ENCODE data around the gene EXOSC2.

The EXOSC2 gene

DNA sequence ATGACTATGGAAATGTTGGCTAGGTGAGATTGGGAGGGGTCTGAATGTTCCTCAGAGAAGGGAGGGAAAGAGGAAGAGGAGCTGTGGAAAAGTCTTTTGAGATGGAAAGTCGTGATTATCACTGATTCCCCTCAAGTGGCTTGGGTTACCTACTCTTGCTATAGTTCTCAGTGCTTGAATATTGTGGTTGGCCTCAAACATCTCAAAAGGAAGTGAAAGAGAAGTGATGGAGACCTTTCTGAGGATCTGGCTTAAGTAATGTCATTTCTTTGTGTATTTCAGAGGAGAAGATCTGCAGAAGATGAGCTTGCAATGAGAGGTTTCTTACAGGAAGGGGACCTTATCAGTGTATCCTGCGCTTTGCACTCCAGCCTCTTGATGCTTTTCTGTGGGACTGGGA, 5.5 kb downstream of the EXOSC2 start:
- DNase-seq, result no peak

GRCh38 chr9:130701059-130702022, 7.8 kb downstream of the EXOSC2 start:
- DNase-seq, result peak; percentile 62

DNA sequence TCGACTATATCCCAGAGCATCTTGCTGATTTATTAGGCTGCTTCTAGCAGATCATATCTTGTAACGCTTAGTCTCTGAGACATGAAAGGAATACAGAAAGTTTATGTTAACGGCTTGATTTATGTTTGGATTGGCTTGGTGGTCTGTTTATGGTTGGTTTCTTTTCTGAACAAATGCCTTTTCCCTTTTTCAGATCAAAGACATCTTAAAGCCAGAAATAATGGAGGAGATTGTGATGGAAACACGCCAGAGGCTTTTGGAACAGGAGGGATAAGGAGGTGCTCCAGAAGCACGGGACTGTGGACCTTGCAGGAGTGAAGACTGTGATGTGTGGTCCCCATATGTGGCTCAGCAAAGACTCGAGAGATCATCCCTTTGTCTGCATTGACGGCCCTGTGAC, 9.9 kb downstream of the EXOSC2 start:
- no peak for DNase-seq

DNA sequence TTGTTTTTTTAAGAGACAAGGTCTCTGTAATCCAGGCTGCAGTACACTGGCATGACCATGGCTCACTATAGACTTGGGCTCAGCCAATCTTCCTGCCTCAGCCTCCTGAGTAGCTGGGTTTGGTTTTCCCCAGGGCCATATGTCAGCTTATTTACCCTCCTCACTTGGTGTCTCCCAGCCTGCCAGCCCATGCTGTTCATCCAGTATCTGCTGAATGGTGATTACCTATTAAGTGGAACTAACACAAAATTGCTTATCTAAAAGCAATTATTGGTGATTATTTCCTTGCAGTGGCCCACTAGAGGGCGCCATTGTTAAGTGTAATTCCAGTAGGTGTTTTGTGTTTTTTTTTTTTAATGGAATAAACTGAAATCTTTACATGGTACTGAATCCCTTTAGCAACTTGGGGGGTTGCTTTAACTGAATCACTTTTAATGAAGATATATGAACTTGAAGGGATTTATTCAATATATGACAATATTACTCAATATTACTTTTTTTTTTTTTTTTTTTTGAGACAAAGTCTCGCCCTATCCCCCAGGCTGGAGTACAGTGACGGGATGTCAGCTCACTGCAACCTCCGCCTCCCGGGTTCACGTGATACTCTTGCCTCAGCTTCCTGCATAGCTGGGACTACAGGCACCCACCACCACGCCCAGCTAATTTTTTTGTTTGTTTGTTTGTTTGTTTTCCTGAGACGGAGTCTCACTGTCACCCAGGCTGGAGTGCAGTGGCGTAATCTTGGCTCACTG, 13.8 kb downstream of the EXOSC2 start:
- DNase-seq, result peak; percentile 79

GRCh38 chr9:130710822-130711352, 17.3 kb downstream of the EXOSC2 start:
- no peak for DNase-seq

DNA sequence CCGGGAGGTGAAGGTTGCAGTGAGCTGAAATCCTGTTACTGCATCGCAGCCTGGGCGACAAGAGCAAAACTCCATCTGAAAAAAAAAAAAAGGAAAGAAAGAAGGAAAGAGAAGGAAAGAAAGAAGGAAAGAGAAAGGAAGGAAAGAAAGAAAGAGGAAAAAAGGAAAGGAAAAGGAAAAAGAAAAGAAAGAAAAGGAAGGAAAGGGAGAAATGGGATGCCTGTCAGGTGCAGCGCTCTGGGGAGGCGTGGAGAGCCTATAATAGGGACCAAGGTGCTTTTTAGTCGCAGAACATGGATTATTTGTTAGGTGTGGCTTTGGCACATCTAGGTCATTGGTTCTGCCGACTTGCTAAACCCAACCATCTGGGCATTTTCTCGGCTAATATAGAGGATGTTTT, 17.9 kb downstream of the EXOSC2 start:
- DNase-seq, result peak; percentile 58

GRCh38 chr9:130712564-130713285, 19.1 kb downstream of the EXOSC2 start:
- DNase-seq, result peak; percentile 99

DNA sequence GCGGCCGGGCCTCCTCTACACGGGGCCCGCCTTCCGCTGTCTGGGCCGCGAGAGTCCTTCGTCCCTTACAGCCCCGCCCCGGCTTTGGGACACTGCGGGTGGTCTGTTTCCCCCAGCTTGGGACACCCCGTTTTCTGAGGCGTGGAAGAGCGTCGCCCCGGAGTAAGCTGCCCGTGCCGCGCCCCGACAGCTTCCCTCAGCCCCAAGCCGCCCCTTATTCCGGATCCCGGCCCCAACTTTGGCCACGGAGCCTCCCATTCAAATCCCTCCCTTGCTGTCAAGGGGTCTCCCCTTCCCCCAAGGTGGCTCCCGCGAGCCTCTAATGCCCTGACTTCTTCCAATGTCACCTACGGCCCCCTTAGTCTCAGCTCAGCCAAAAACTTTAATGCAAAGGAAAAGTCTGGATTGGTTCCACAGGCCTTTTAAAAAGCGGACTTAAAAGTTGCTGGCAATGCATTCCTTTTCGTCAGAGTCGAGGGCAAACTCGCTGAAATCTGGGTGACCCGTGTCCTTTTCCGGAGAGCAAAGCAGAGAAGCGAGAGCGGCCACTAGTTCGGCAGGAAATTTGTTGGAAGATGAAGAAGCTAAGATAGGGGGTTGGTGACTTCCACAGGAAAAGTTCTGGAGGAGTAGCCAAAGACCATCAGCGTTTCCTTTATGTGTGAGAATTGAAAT, 19.8 kb downstream of the EXOSC2 start:
- DNase-seq, result no peak

DNA sequence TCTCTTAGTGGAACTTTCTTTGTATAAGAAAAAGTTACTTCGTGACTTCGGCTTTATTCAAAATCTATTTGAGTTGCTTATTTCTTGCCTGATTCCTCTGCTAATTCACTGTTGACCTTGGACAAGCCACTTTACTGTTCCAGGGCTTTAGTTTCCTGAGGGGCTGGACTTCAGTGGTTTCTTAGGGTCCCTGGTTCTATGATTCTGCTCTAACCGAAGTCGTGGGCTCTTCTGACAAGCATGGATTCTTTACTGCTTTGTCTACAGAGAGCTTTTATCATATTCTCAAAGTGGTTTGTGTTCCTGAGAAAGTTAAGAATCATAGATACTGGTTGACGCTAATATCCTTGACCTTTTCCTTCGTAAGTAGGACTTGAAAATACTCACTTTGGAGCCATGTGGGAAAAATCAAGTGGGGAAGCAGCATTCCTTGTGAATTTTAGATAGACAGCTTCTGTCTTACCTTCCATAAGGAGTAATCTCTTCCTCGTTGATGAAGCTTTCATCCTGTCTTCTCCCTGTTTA, 21.1 kb downstream of the EXOSC2 start:
- DNase-seq, result no peak

- DNase-seq, result no peak
Observed at GRCh38 chr9:130715270-130715669, 21.7 kb downstream of the EXOSC2 start.

DNA sequence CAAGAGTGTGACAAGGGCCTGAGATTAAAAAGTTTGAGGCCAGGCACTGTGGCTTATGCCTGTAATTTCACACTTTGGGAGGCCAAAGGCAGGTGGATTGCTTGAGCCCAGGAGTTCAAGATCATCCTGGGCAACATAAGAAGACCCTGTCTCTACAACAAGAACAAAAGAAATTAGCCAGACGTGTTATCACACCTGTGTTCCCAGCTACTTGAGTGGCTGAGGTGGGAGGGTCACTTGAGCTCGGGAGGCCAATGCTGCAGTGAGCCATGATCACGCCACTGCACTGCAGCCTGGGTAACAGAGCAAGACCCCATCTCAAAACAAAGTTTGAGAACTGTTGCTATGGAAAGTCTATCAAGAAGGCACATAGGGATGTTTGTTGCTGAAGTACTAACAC, 25.0 kb downstream of the EXOSC2 start:
- DNase-seq, result no peak

DNA sequence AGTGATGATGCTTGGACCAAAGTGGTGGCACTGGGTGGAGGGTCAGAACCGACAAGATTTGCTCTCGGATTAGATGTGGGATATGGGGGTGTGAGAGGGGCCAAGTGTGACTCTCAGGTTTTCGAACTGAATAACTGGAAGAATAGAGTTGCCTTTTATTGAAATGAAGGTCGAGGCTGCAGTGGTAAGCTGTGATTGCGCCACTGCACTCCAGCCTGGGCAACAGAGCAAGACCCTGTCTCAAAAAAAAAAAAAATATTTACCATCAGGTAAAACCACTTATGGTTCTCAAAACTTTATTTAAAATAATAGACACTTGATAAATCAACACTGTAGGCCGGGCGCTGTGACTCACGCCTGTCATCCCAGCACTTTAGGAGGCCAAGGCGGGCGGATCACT, 27.2 kb downstream of the EXOSC2 start:
- no peak for DNase-seq

DNA sequence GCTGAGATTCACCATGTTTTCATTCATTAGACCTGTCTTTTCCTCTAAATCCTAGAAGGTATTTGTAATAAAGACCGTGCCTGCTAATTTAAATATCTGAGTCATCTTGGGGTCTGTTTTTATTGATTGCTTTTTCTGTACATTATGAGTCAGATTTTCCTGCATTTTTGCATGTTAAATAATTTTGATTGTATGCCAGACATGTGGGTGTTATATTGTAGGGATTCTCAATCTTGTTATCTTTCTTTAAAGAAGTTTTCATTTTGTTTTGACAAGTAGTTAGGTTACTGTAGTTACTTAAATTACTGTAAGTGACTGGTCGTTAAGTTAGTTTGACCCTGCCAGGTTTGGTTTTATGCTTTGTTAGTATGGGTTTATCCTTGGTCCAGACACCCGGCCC, 35.1 kb downstream of the EXOSC2 start:
- DNase-seq, result no peak

DNA sequence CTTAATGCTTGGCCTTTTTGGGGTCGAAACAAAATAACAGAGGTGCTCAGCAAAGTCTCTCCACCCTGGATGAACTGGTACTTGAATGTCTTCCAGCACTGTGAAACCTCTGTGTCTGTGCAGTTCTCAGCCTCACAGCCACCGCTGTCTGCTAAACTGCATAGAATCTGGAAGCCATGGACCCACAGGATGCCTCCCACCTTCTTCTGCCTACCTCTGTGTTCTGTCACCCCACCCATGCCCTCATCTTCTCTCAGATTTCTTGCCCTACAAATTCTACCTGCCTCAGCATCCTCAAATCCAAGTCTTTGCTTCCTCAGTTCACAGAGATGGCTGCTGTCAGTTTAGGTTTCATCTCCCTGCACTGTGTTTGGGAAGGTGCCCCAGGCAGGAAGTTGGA, 35.6 kb downstream of the EXOSC2 start:
- no peak for DNase-seq

- DNase-seq, result peak; percentile 82
Observed at GRCh38 chr9:130731355-130731754, 37.8 kb downstream of the EXOSC2 start.

GRCh38 chr9:130732136-130732535, 38.6 kb downstream of the EXOSC2 start:
- peak; percentile 46 for DNase-seq

DNA sequence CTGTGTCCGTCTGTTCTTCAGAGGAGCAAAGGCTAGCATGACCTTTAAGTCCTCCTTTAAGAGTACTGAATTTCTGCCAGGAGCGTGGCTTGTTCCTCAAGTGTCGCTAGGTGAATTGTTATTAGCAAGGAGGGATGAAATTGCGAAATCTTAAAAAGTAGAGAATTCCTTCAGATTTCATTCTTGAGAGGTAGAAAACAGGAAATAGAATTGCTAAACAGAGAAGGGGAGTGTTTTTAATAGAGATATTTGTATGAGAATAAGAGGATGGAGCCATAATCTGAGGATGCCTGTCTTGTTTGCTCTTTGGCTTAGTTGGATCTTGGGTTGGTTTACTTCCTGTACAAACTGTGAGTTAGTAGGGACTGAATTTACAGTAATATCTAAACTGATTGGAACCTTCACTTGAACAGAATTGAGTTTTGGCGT, 39.2 kb downstream of the EXOSC2 start:
- no peak for DNase-seq

GRCh38 chr9:130735566-130735965, 42.0 kb downstream of the EXOSC2 start:
- DNase-seq, result no peak

- DNase-seq, result no peak
Observed at GRCh38 chr9:130736834-130737233, 43.3 kb downstream of the EXOSC2 start.

GRCh38 chr9:130738281-130738680, 44.7 kb downstream of the EXOSC2 start:
- DNase-seq, result no peak

DNA sequence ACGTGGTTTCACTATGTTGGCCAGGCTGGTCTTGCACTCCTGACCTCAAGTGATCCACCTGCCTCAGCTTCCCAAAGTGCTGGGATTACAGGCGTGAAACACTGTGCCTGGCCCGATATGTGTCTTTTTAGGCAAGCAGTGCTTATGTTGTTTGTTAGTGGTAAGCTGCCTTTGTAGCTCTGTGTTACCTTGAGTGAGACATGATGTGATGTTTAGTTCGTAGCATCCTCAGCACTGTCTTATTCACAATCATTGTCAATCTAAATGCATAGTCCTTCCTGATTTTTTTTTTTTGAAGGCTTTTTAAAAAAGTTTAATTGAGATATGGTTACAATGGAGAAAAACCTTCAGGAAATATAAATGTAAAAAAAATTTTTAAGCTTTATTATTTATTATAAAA, 45.5 kb downstream of the EXOSC2 start:
- DNase-seq, result no peak

Measured in NCI-H2171 treated with DMSO at 0.1 percent for 48 hours (cell line).